GM18870 (cell line): ENCODE measurements around the gene NBPF11.
"Not testable (repeated sequence)": the region's sequence is repeated elsewhere in the genome, so short reads cannot be mapped to it uniquely, and the experiment has no call there.

Source experiments
- ATAC-seq: cut with Tn5 transposase; IDR thresholded peaks from one replicate; pipeline ENCODE4 v1.9.1; 2021; ENCODE audit warnings: moderate library complexity; ENCODE audit not compliant: unreplicated experiment

Gene NBPF11, protein sequence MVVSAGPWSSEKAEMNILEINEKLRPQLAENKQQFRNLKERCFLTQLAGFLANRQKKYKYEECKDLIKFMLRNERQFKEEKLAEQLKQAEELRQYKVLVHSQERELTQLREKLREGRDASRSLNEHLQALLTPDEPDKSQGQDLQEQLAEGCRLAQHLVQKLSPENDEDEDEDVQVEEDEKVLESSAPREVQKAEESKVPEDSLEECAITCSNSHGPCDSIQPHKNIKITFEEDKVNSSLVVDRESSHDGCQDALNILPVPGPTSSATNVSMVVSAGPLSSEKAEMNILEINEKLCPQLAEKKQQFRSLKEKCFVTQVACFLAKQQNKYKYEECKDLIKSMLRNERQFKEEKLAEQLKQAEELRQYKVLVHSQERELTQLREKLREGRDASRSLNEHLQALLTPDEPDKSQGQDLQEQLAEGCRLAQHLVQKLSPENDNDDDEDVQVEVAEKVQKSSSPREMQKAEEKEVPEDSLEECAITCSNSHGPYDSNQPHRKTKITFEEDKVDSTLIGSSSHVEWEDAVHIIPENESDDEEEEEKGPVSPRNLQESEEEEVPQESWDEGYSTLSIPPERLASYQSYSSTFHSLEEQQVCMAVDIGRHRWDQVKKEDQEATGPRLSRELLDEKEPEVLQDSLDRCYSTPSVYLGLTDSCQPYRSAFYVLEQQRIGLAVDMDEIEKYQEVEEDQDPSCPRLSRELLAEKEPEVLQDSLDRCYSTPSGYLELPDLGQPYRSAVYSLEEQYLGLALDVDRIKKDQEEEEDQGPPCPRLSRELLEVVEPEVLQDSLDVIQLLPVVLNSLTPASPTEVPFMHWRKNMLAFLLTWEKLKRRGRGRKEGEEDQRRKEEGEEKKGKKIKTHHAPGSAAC

DNA sequence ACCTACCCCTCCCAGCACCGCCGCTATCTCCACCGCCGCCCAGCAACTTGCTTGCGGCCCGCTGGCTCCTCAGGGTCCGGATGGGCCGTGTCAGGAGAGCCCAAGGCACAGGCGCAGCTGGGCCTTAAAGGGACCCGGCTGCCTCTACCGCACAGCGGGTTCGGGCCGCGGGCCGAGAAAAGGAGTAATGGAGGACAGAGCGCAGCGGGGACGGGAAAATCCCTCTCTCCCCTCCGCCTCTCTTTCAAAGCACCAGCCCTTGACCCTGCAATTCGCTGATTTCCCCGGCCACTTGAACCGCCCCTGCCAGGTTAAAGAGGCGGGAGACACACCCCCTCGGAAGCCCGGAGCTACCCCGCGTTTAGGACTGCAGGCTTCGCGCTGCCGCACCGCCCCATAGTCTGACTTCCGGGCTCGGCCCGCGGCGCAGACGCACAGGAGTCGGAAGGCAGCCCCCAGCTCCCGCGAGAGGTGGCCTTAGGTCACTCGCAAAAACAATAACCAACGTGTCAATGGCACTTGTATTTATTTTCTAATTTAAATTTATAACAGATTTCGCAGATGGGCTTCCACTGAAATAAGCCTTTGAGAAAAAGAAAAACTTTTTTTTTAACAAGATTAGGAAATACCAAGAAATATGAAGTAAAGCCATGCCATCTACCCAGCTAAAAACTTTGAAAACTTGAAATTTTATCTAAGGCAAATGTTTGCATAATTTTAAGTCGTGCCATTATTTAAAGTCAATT is at the start of gene NBPF11:
Gene NBPF11 (minus strand): TSS at position 371 of the 746 bp plus-strand sequence. CDS start 25,278 bp downstream, outside the sequence.
- ATAC-seq, result peak; percentile 73

DNA sequence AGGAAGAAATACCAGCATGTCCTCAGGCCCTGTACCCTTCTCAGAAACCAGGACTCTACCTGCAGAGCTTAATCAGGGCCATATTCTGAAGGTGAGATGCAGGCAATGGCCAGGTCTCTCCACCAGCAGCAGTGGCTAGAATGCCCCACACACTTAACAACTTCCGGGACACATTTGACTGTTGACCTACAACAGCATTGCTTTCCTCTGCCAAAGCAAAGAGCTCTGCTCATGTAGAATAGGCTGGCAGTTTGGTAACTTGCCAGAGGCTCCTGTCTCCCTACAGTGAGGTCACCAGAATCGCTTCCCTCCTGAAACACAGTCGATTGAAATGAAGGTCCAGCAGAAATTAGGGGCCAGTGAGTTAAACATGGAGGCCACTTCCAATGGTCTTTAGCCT is 45.3 kb upstream of the NBPF11 start:
- ATAC-seq, result not testable (repeated sequence)

DNA sequence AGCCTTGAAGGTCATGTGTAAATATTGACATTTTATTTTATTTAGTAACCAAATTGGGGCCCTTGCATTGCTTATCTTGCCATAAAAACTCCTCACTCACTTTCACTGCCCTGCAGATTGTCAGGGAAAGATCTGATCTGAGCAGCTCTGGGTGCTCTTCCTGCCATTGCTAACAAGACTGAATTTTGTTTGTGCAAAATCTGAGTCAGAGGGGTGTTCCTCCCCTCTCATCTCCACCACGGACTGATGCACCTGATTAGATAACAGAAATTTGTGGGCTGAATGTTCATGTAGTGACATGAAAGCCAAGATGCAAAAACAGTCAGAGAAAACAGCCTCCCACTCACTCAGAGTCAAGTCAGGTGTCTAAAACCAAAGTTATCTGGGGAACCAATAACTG is 44.9 kb upstream of the NBPF11 start:
- ATAC-seq, result not testable (repeated sequence)

DNA sequence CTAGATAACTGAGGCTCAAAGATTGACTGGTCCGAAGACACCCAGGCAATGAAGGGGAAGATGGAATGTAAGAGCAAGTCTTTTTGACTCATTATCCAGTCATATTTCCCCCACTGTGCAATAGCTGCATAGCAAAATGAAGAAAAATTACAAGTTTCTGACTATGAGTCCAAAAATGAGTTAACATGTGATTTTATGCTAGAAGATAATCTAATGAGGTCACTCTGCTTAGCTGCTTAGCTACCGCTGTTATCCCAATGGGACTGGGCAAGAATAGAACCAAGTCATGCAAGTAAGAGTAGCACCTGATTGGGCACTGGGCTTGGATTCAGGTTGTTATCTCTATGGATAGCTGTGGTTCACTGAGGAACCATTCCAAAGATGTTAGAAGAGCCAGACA is 43.0 kb upstream of the NBPF11 start:
- ATAC-seq, result not testable (repeated sequence)

DNA sequence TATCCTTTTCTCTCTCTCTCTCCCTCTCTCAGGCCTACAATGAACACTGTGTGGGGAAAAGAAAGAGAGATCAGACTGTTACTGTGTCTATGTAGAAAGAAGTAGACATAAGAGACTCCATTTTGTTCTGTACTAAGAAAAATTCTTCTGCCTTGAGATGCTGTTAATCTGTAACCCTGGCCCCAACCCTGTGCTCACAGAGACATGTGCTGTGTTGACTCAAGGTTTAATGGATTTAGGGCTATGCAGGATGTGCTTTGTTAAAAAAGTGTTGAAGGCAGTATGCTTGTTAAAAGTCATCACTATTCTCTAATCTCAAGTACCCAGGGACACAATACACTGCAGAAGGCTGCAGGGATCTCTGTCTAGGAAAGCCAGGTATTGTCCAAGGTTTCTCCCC is 36.7 kb upstream of the NBPF11 start:
- ATAC-seq, result not testable (repeated sequence)

DNA sequence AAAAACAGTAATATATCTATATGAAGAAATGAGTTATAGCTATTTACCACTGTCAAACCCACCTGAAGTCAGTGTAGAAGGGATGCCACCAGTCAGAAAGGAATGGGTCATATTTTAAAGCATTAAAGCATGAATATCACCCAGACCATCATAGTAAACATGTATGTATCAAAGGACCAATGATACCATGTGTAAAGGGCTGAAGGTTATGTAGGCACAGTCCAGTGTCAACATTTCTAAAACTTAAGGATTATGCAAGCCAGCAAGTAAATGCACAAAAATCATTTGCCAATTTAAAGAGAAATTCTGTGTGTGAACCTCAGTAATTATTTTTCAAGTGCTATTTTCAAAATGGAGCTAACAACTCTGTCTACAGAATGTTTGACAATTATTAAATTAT is 26.6 kb upstream of the NBPF11 start:
- not testable (repeated sequence) for ATAC-seq

DNA sequence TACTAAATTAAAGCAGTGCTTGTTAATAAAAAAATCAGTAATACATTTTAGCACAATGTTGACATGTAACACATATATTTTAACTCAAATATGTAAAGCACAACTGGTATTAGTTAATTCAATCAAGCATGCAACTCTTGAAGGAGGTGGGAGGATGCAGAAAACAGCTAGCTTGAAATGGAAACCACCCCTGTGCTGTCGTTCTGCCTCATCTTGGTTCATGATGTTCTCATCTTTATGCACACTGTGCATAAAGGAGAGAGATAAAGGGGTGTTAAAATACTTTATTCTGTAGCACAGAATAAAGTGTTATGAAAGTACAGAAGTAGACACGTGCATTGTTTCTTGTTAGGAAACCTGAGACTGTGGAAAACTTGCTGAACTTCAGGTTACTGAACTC is 23.3 kb upstream of the NBPF11 start:
- ATAC-seq, result not testable (repeated sequence)

DNA sequence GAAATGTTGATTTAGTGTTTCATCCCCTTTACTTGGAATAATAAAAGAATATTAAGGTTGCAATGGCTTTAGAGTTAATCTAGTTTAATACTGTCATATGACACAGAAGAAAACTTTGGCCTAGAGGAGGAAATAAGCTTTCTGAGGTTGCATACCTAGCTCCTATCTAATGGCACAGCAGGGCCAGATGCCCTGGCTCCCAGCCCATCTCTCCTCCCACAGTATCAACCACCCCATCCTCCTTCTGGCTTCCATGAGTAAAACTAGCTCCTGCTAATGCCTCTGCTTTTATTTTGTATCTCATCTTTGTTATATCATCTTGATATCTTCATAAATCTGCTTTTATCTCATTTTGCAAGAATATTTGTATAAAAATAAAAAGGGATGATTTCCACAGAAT is 19.9 kb upstream of the NBPF11 start:
- not testable (repeated sequence) for ATAC-seq

DNA sequence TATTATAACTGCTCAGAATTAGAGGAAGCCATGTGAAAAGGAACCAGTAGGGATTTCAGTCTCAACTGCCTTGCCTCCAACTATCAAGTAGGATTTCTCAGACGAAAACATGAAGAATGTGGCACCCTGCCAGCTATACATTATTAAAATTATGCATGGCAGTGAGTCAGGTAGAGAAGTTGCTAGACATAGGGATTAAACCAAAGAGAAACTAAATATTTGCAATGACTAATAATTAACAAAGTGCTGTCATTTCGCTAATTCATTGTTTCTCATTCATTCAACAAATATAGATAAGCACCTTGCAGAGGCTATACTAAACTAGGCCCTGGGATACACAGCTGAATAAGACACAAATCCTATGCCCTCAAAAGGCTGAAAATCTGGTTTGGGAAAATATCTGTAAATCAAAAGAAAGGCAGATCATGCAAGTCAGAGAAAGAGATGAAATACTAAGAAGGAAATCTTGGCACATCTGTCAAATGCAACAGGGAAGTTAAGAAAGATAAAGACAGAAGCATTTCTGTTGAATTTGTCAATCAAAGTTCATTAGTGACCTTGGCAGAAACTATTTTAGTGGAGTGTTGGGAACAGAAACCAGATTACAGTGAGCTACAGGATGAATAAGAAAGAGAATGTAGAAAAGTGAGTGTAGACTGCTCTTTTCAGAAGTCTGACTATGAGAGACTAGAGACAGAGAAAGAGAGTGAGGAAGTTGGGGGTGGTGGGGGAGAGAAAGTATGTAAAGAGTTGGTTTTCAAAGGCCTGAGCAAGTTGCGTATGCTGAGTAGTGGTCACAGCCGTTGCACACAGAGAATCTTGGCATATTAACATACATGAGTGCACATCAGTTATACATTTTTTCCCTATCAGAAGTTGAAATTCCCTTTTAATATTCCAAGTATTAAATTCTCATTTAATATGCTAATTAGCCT is 14.7 kb upstream of the NBPF11 start:
- no peak for ATAC-seq

DNA sequence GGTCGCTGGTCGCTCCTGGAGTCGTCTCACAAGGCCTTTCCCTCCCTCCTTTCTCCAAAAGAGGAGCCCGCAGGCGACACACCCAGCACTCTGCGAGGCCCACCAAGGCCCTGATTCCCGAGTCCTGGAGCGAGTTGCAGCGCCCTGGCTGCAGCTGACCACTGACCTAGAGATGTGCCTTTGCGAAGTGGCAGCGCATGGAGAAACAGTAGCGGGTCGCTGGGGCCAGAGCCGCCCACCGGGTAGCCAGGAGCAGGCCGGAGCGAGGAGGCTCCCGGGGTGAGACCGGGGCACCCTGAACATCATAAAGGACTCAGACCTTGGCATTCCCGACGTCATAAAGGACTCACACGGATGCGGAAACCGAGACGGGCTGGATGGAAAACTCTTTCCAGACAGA is 10.3 kb upstream of the NBPF11 start:
- no peak for ATAC-seq

DNA sequence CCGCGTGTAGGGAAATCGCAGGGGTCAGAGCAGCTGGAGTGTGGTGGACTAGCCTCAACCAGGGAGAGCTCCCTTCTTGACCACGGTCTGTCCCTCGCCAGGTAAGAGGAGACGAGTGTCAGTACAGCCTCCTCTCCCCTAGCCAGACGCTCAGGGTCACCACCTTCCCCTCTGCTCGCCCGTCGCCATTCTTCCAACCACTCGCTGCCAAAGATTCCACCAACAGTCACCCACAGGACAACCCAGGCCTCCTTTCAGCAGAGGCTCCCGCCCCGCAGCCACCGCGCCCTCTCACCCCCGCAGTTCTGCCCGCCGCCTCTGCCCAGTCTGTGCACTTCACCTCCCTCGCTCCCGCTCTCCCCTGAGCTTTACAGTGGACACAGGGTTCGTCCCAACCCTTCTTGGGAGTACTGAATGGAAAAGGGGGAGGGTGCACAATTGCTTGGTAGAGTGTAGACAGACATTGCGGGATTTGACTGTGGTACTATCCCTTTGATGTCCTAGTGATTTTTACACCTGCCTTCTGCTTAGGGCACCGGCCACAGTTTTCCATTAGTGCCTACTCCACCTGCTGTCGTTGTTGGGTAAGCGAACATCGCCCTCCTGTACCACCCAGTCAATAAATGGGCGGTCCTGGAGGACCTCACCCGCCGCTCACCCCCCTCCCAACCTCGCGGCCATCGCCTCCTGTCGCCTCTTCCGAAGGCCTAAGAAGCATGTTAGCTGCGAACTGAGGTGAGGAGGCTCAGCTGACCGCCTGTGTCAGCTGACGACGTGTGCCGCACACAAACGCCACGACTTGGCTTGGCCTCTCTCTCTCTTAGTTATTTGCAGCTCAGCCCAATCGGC is 9.2 kb upstream of the NBPF11 start:
- no peak for ATAC-seq

DNA sequence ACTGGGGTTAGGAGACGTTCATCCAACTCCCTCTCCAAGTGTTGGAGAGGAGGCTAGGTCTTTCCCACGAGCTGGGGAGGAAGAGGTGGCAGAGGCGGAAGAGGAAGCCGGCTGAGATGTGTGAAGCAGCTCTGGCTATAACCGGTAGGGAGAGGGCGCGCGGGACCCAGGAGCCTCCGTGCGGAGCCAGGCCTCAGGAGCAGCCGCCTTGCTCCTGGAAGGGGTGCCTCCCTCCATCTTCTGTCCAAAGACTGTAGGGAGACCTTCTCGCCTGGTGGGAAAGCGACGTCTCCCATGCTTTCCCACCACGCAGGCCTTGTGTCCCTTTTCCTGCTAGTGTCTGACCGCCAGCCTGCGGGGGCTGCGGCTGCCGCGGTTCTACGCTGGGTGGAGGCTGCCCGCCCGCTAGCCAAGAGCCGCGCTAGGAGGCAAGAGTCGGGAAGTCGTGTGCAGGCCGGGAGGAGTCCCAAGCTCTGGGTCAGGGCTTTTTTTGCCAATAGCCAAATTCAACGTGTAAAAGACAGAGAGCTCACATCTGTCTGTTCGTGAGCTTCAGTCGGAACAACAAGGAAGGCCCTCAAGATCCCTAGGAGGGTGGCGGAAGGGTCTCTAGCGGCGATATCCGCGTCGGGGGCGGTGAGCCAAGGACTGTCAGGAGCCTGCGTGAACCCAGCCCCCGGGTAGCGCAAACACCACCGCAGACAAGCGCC is 8.4 kb upstream of the NBPF11 start:
- ATAC-seq, result no peak

DNA sequence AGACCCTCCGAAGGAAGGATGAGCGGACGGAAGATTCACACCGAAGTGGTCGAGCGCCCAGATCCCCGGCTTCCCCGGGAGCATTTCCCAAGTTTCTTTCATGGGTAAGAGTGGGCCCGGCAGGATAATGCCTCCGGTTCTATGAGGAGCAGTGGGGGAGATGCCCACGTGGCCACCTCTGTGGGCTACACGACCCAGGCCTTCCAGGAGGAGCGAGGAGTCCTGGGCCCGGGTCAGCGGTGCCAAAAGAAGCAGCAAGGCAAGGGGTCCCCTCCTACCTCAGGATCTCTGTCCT is 7.9 kb upstream of the NBPF11 start:
- ATAC-seq, result no peak

DNA sequence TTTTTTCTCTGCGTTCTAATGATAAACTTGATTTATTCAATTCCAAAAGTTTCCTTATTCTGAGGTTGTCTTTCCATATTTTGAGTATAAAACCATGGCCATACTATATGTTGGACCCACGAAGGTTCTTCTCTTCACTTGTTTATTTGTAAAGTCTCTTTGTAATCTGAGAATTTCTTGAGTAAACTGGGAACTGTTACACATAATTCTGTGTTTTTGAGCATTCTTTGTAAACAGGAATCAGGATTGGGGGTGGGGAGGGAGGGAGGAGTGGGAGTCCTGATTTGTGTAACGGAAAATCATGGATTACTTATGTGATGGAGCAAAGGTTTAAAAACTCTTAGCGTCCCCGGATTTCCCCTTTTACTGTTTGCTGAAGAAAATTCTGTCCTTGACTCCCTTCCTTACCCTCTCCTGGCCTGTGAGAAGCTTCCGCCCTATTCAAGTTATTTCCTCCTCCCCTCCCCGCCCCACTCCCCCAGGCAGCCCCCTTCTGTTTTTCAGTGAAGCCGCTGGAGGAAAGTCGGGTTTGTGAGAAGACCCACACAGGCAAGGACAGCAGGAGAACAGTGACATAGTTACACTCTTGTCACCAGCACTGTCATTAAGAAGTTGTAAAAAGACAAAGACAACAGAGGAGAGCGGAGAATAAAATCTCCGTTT is 6.4 kb upstream of the NBPF11 start:
- no peak for ATAC-seq

DNA sequence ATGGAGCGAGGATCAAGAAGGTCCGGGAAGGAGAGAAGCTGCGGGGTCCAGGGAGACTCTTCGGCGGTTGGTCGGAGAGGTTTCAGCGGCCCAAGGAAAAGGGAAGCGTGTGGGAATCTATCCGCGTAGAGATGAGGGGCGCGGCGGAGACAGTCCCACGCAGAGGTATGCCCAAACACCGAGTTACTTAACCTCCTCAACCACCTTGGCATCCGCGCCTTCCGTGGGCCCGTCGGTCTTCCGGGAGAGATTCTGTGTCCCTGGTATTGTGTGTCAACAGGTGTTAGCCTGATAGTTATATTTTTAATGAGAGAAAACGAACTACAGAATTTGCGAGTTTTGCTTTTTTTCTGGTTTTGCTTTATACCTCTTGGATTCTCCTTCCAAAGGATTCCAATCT is 5.7 kb upstream of the NBPF11 start:
- ATAC-seq, result not testable (repeated sequence)

DNA sequence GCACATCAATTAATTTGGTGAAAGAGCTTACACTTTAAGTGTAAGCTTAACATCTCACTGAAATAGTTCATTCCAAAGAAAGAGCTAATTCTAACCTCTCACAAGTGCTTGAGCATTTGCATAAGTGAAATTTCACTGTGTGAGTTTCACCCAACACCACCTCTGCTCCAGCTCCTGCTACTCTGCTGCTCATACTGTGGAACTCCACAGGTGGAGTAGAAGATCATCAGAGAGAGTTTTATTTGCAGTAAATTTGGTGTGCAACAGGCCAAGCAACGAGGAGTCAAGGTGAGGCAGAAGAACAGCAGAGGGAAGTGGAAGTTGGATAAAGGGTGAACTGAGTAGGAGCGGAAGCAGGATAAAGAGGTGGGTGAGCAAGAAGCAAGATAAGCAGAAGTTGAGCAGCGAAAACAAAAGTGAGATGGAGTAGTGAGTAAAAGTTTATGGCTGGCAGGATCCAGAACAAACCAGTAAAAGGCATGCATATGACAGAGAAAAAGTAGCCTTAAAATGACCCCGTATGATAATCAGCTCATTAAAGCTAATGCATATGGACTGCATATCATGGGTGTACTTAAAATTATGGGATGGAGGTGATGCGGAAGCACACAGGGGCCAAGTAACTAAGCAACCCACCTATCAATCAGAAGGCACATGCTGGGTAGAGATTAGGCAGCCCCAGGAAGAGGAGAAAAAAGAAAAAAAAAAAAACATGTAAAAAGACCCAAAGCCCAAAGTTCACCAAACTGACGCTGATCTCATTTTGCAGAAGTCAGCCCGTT is 3.6 kb upstream of the NBPF11 start:
- ATAC-seq, result peak; percentile 38

DNA sequence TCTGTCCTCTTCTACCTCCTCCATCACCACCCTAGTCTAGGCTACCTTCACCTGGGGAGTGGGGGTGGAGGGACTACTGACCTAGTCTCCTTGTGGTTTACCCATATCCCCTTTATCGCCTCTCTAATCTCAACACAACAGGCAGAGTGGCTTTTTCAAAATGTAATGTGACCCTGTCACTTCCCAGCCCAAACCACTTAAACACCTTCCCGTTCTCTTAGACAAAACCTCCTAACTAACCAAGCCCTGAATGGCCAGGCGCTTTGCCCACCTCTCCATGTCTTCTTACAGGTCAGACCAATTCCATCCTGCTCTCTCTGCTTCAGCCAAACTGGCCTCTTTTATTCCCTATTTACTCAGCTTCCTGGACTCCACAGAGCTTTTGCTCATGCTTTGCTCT is 714 bp upstream of the NBPF11 start:
- not testable (repeated sequence) for ATAC-seq
